Colonic mucosa (tissue), 4 donors: ENCODE results near the gene PDZD2. TPM values are rescaled to one million over a fixed set of nuclear protein-coding genes. Genes with fewer than 3 reads are reported as not detected.

Experiments used
- DNase-seq: peaks from one replicate; pipeline ENCODE4 v3.0.0-alpha.2; 2020
- H3K27ac ChIP-seq: fragments of 200-600 bp; one replicate; pipeline ENCODE4 v1.8.0; 2021
- H3K27me3 ChIP-seq: fragments of 200-600 bp; one replicate; pipeline ENCODE4 v1.8.0; 2021
- H3K36me3 ChIP-seq: fragments of 200-600 bp; one replicate; pipeline ENCODE4 v1.8.0; 2021
- H3K4me1 ChIP-seq: fragments of 200-600 bp; one replicate; pipeline ENCODE4 v1.8.0; 2021; ENCODE audit warnings: mild to moderate bottlenecking
- H3K4me3 ChIP-seq: fragments of 200-600 bp; one replicate; pipeline ENCODE4 v1.8.0; 2021
- H3K9ac ChIP-seq, 2 donors: one replicate each; pipeline ENCODE4 v1.7.0; 2013; ENCODE audit warnings: control low read depth in 2 of 2, low read depth in 2 of 2, low read length in 2 of 2
- H3K9me3 ChIP-seq: fragments of 200-600 bp; one replicate; pipeline ENCODE4 v1.8.0; 2021
- intact Hi-C: fragments of 100-400 bp; cut with DNase I; formaldehyde crosslinking; loops from one replicate; pipeline ENCODE4 v1.14.1; 2022
- total RNA-seq, 2 donors: library from RNA; stranded (reverse); fragmentation: NEBNext Ultra II Directional in 1 of 2; extraction: Animal tissue kit (Norgen Biotek cat#: 25700) in 1 of 2; gene quantifications; one replicate each; pipeline ENCODE4 v1.2.1, GENCODE V29; 2021
- TF ChIP-seq, protein P1 (sequence below): fragments of 200-600 bp; IDR thresholded peaks from one replicate; pipeline ENCODE4 v1.8.0; 2022; ENCODE audit warnings: antibody characterized with exemption, mild to moderate bottlenecking
- donor health status: healthy.
- donor health status: DM: no; HTN: no; CAD: no.
- donor health status: DM: no; HTN: no; CAD: no.

PDZD2 gene
- total RNA-seq, 2 donors from 2014 or later, result 1.8 to 2.3 TPM

GRCh38 chr5:32096891-32097595, 458.1 kb downstream of the PDZD2 start:
- Histone ChIP-seq H3K4me3 (no peak overlapping the region), H3K9ac (no peak overlapping the region), H3K27me3 (no peaks in the 10 kb centered on the region), H3K9me3 (no peaks in the 10 kb centered on the region), H3K36me3 (peaks cover 3% of the 10 kb centered on the region), H3K27ac (no peak overlapping the region), H3K4me1 (no peaks in the 10 kb centered on the region)
- TF ChIP-seq, protein P1, sequence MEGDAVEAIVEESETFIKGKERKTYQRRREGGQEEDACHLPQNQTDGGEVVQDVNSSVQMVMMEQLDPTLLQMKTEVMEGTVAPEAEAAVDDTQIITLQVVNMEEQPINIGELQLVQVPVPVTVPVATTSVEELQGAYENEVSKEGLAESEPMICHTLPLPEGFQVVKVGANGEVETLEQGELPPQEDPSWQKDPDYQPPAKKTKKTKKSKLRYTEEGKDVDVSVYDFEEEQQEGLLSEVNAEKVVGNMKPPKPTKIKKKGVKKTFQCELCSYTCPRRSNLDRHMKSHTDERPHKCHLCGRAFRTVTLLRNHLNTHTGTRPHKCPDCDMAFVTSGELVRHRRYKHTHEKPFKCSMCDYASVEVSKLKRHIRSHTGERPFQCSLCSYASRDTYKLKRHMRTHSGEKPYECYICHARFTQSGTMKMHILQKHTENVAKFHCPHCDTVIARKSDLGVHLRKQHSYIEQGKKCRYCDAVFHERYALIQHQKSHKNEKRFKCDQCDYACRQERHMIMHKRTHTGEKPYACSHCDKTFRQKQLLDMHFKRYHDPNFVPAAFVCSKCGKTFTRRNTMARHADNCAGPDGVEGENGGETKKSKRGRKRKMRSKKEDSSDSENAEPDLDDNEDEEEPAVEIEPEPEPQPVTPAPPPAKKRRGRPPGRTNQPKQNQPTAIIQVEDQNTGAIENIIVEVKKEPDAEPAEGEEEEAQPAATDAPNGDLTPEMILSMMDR, result no peak
- intact Hi-C loops, result loop anchor here (10.0 kb wide), 1 partner anchor 512 kb away; no protein-coding TSS in a partner anchor
- no peak for DNase-seq

DNA sequence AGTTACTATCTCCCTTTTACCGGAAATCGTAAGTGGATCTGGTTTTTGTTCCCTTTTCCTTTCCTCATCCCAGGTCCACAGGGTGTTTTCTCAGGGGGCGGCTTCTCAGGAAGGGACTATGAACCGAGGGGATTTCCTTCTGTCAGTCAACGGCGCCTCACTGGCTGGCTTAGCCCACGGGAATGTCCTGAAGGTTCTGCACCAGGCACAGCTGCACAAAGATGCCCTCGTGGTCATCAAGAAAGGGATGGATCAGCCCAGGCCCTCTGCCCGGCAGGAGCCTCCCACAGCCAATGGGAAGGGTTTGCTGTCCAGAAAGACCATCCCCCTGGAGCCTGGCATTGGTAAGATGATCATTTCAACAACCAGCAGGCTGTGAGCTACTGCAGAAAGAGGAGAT, 459.4 kb downstream of the PDZD2 start:
- H3K4me3 ChIP-seq, result no peak overlapping the region
- H3K27ac ChIP-seq, result no peak overlapping the region
- H3K9me3 ChIP-seq, result no peaks in the 10 kb centered on the region
- no peaks in the 10 kb centered on the region for H3K27me3 ChIP-seq
- H3K4me1 ChIP-seq, result no peaks in the 10 kb centered on the region
- TF ChIP-seq, protein P1, result no peak
- intact Hi-C loops, result loop anchor here (10.0 kb wide), 1 partner anchor 513 kb away; no protein-coding TSS in a partner anchor
- H3K9ac ChIP-seq, result no peak overlapping the region
- DNase-seq, result no peak
- peaks cover 3% of the 10 kb centered on the region for H3K36me3 ChIP-seq

GRCh38 chr5:32098890-32099310, 460.0 kb downstream of the PDZD2 start:
- intact Hi-C loops, result loop anchor here (10.0 kb wide), 1 partner anchor 514 kb away; no protein-coding TSS in a partner anchor
- H3K27me3 ChIP-seq, result no peaks in the 10 kb centered on the region
- H3K36me3 ChIP-seq, result peaks cover 3% of the 10 kb centered on the region
- DNase-seq, result no peak
- H3K4me1 ChIP-seq, result no peaks in the 10 kb centered on the region
- H3K9me3 ChIP-seq, result no peaks in the 10 kb centered on the region
- no peak overlapping the region for H3K4me3 ChIP-seq
- TF ChIP-seq, protein P1, result no peak
- H3K9ac ChIP-seq, result no peak overlapping the region
- H3K27ac ChIP-seq, result no peak overlapping the region

DNA sequence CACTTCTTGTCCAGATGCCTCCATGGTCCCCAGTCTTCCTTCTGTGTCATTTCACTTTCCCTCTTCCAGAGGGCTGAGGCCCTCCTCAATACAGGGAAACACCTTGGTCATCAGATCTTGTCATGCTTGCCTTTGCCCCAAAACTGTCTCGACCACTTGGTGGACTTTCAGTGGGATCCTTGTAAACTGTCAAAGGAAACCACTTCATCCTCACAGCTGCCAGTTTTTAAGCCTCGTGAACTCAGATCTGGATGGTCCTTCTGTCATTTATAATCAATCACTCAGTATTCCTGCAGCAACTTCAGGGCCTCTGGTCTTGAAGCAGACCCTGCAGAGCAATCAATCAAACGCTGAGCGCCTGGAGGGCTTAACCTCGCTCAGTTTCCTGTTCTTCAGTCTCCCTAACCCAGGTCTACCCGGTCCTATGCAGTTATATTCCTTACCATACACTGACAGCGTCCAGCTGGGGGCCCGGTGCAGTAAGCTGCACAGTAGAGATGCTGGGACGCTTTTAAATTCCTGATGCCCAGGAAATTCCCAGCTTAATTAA, 460.6 kb downstream of the PDZD2 start:
- TF ChIP-seq, protein P1, result no peak
- H3K36me3 ChIP-seq, result peaks cover 7% of the 10 kb centered on the region
- no peaks in the 10 kb centered on the region for H3K27me3 ChIP-seq
- H3K4me1 ChIP-seq, result no peaks in the 10 kb centered on the region
- DNase-seq, result no peak
- no peak overlapping the region for H3K27ac ChIP-seq
- intact Hi-C loops, result loop anchor here (10.0 kb wide), 1 partner anchor 515 kb away; no protein-coding TSS in a partner anchor
- H3K9ac ChIP-seq, result no peak overlapping the region
- no peak overlapping the region for H3K4me3 ChIP-seq
- no peaks in the 10 kb centered on the region for H3K9me3 ChIP-seq

DNA sequence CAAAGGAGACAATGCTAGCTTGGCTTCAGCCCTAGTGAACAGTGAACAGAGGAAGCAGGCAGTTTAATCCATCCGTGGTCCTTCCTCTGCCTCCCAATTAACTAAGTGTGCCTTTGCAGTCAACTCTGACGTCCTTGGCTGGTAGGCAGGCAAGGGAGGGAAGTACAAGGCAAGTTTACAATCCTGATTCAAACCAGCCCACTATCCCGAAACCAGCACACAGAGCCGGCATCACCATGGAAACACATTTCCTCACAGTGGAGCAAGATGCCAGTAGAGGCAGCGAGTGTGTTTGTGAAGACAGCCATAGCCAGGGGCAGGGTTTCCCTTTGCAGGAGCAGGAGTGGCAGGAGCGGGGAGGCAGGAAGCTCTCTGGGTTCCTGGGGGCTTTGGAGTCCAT, 461.3 kb downstream of the PDZD2 start:
- Histone ChIP-seq H3K4me3 (no peak overlapping the region), H3K27ac (no peak overlapping the region), H3K27me3 (no peaks in the 10 kb centered on the region), H3K9me3 (no peaks in the 10 kb centered on the region), H3K4me1 (no peaks in the 10 kb centered on the region), H3K36me3 (peaks cover 14% of the 10 kb centered on the region), H3K9ac (no peak overlapping the region)
- intact Hi-C loops, result no loop called here
- TF ChIP-seq, protein P1, result no peak
- DNase-seq, result no peak
